Rectal smooth muscle tissue (tissue), 1 donor: ENCODE results near the gene C1orf159.

ENCODE experiments used
- H3K27ac ChIP-seq: one replicate; pipeline ENCODE4 v1.7.0; 2013; ENCODE audit warnings: low read depth, low read length, inconsistent platforms
- H3K27me3 ChIP-seq: one replicate; pipeline ENCODE4 v1.7.0; 2013; ENCODE audit warnings: low read length; ENCODE audit not compliant: control insufficient read depth, insufficient read depth
- H3K36me3 ChIP-seq: one replicate; pipeline ENCODE4 v1.7.0; 2013; ENCODE audit warnings: low read length; ENCODE audit not compliant: control insufficient read depth, insufficient read depth
- H3K4me1 ChIP-seq: one replicate; pipeline ENCODE4 v1.7.0; 2013; ENCODE audit warnings: low read length; ENCODE audit not compliant: control insufficient read depth, insufficient read depth
- H3K4me3 ChIP-seq: one replicate; pipeline ENCODE4 v1.7.0; 2013; ENCODE audit warnings: low read length
- H3K9ac ChIP-seq: one replicate; pipeline ENCODE4 v1.7.0; 2013; ENCODE audit warnings: low read length

Gene C1orf159

DNA sequence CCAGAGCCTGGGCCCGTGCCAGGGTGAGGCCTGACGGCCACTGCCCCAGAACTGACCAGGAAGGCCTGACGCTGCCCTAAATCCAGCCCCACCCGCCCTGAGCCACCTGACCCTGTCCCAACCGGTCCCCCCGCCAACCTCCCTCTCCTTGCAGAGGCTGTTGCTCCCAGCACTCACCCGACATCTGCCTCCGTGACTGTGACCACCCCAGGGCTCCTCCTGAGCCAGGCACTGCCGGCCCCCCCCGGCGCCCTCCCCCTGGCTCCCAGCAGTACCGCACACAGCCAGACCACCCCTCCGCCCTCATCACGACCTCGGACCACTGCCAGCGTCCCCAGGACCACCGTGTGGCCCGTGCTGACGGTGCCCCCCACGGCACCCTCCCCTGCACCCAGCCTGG lies 69.6 kb downstream of the C1orf159 start:
- H3K27me3 ChIP-seq: no peaks in the 10 kb centered on the region
- H3K36me3 ChIP-seq: no peaks in the 10 kb centered on the region
- H3K27ac ChIP-seq: no peak overlapping the region
- H3K4me3 ChIP-seq: no peak overlapping the region
- no peak overlapping the region for H3K9ac ChIP-seq
- no peaks in the 10 kb centered on the region for H3K4me1 ChIP-seq

DNA sequence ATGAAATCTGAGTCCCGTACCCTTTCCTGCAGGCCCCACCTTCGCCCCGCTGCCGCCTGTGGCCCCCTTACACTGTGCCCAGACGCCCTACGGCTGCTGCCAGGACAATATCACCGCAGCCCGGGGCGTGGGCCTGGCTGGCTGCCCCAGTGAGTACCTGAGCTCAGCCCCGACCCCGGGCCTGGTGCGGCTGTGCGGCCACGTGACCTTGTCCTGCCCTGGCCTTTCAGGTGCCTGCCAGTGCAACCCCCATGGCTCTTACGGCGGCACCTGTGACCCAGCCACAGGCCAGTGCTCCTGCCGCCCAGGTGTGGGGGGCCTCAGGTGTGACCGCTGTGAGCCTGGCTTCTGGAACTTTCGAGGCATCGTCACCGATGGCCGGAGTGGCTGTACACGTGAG lies 70.8 kb downstream of the C1orf159 start:
- Histone ChIP-seq H3K4me1 (peaks cover 4% of the 10 kb centered on the region), H3K36me3 (no peaks in the 10 kb centered on the region), H3K4me3 (no peak overlapping the region), H3K27ac (no peak overlapping the region), H3K9ac (no peak overlapping the region), H3K27me3 (no peaks in the 10 kb centered on the region)

DNA sequence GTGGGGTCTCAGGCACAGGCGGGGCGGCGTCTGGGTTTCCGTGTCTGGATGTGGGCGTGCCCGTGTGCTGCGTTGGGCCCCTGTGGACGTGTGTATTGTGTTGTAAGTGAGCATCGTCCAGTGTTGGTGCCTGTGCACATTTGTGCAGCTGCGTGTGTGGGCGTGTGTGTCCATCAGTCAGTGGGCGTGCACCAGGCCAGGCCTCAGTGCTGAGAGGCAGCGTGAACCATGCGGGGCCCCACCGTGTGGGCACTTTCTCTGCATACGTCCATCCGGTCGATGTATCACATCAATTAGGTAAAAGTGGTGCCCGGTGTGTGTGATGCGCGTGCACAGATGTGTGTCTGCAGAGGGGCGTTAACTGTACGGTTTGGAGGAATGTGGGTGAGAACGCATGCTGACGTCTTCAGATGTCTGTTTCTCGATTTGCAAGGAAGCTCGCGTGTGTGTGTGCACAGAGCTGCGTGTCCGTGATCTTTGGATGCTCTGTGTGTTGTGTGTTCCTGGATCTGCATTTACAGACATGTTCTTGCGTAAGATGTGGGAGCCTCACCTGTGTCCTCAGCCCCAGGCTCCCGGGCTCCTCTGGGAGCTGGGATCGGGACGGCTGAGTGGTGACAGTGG lies 71.3 kb downstream of the C1orf159 start:
- Histone ChIP-seq H3K27ac (no peak overlapping the region), H3K4me1 (peaks cover 8% of the 10 kb centered on the region), H3K36me3 (no peaks in the 10 kb centered on the region), H3K9ac (no peak overlapping the region), H3K27me3 (peaks cover 4% of the 10 kb centered on the region), H3K4me3 (no peak overlapping the region)

DNA sequence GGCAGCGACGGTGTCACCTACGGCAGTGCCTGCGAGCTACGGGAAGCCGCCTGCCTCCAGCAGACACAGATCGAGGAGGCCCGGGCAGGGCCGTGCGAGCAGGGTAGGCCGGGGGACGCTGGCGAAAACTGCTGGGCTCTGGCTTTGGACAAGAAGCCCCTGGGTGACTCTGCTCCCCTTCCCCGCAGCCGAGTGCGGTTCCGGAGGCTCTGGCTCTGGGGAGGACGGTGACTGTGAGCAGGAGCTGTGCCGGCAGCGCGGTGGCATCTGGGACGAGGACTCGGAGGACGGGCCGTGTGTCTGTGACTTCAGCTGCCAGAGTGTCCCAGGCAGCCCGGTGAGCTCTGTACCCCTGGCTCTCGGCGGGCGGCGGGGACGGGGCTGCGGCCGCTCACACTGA lies 72.0 kb downstream of the C1orf159 start:
- Histone ChIP-seq H3K4me3 (no peak overlapping the region), H3K4me1 (peaks cover 8% of the 10 kb centered on the region), H3K36me3 (no peaks in the 10 kb centered on the region), H3K9ac (no peak overlapping the region), H3K27me3 (peaks cover 4% of the 10 kb centered on the region), H3K27ac (no peak overlapping the region)

- no peaks in the 10 kb centered on the region for H3K36me3 ChIP-seq
Observed at GRCh38 chr1:1043411-1043810, 72.5 kb downstream of the C1orf159 start.

DNA sequence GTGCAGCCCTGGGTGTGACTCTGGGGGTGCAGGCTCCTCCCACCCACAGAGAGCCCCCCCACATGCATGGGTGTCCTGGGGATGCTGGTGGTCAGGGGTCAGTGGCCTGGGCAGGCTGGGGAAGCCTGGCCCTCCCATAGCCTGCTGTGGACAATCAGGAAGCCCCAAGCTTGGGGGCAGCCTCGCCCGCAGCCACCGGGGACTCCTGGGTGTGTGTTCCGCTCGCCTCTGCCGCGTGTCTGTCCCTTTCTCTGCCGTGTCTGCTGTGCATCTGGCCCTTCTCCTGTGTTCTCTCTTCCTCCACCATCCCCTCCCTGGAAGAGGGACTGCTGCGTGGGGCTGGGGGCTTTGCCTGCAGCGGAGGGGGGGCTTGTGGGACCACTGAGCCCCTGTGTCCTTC lies 73.1 kb downstream of the C1orf159 start:
- Histone ChIP-seq H3K4me3 (no peak overlapping the region), H3K27me3 (peaks cover 7% of the 10 kb centered on the region), H3K36me3 (no peaks in the 10 kb centered on the region), H3K9ac (no peak overlapping the region), H3K27ac (no peak overlapping the region), H3K4me1 (peaks cover 8% of the 10 kb centered on the region)

More at GRCh38 chr1:1043411-1043810, 72.5 kb downstream of the C1orf159 start:
- Histone ChIP-seq H3K27ac (no peak overlapping the region), H3K4me1 (peaks cover 8% of the 10 kb centered on the region), H3K4me3 (no peak overlapping the region), H3K9ac (no peak overlapping the region), H3K27me3 (peaks cover 7% of the 10 kb centered on the region)

- H3K27me3 ChIP-seq: peaks cover 7% of the 10 kb centered on the region
- peaks cover 8% of the 10 kb centered on the region for H3K4me1 ChIP-seq
- no peak overlapping the region for H3K27ac ChIP-seq
- H3K9ac ChIP-seq: no peak overlapping the region
- H3K36me3 ChIP-seq: no peaks in the 10 kb centered on the region
- no peak overlapping the region for H3K4me3 ChIP-seq
Observed at GRCh38 chr1:1041873-1042272, 74.0 kb downstream of the C1orf159 start.

GRCh38 chr1:1041092-1041523 lies 74.8 kb downstream of the C1orf159 start:
- Histone ChIP-seq H3K9ac (no peak overlapping the region), H3K4me3 (no peak overlapping the region), H3K27me3 (peaks cover 7% of the 10 kb centered on the region), H3K36me3 (no peaks in the 10 kb centered on the region), H3K27ac (no peak overlapping the region), H3K4me1 (peaks cover 8% of the 10 kb centered on the region)

- peaks cover 7% of the 10 kb centered on the region for H3K27me3 ChIP-seq
- peak overlapping the region; percentile 65 for H3K4me3 ChIP-seq
- peaks cover 8% of the 10 kb centered on the region for H3K4me1 ChIP-seq
- no peaks in the 10 kb centered on the region for H3K36me3 ChIP-seq
- H3K9ac ChIP-seq: no peak overlapping the region
- no peak overlapping the region for H3K27ac ChIP-seq
Observed at GRCh38 chr1:1040004-1040991, 75.6 kb downstream of the C1orf159 start.

DNA sequence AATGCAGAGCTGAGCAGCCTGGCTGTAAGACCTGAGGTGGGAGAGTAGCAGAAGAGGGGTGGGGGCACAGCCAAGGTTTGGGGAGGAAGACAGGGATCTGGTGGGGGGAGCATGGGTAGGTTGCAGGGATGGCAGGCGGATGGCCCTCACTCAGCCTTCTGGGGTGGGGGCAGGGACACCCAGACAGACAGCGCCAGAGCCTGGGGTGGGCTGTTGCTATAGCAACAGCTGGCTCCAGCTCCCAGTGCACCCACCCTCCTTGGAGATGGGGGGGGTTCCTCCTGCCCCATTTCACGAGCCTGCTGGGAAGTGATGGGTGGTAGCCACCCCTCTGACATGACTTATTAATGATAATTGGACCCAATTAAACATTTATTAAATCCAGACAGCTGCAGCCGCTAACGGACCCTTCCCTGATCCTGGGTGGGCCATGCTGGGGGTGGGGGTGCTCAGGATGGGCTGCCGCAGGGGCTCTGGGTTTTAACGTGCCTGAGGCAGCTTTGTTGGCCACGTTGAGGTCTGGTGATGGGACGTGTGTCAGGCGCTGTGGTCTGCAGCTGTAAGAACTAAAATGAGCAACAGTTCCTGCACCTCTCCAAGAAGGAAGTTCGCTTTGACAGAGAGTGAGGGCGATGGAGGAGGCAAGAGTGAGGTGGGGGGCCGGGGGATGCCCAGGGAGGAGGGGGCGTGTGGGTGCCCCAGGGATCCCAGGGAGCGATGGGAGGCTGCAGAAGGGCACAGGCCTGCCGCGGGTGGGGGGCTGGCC lies 76.6 kb downstream of the C1orf159 start:
- Histone ChIP-seq H3K27ac (no peak overlapping the region), H3K27me3 (peaks cover 7% of the 10 kb centered on the region), H3K9ac (no peak overlapping the region), H3K36me3 (no peaks in the 10 kb centered on the region), H3K4me3 (no peak overlapping the region), H3K4me1 (peaks cover 8% of the 10 kb centered on the region)

DNA sequence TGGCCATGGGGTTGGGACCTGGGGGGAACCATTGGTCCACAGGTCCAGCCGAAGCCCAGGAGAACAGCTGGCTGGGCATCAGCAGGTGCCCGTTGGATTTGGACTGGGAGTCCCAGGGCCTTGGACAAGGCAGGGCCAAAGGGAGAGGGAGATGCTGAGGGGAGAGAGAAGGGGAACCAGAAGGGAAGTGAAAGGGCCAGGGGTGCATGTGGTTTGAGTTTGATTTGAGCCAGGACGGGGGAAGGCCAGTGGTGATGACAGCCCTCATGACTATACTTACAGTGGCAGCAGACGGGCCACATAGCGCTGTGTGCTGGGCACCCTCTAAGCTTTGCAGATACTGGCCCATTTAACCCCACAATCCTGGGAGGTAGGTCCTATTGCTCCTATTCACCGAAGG lies 77.2 kb downstream of the C1orf159 start:
- Histone ChIP-seq H3K4me1 (peaks cover 8% of the 10 kb centered on the region), H3K27me3 (peaks cover 7% of the 10 kb centered on the region), H3K27ac (no peak overlapping the region), H3K4me3 (no peak overlapping the region), H3K9ac (no peak overlapping the region), H3K36me3 (no peaks in the 10 kb centered on the region)
